ENCODE data around the gene LENG1.
"Not testable (repeated sequence)": the region's sequence is repeated elsewhere in the genome, so short reads cannot be mapped to it uniquely, and the experiment has no call there.

LENG1 gene

GRCh38 chr19:54189145-54189734 is 29.7 kb upstream of the LENG1 start, which contains the start of gene MBOAT7:
Gene MBOAT7, minus strand, starts transcription at chr19:54189580. Its CDS starts 1,072 bp downstream, at chr19:54188508.
- peak; percentile 60 for DNase-seq

DNA sequence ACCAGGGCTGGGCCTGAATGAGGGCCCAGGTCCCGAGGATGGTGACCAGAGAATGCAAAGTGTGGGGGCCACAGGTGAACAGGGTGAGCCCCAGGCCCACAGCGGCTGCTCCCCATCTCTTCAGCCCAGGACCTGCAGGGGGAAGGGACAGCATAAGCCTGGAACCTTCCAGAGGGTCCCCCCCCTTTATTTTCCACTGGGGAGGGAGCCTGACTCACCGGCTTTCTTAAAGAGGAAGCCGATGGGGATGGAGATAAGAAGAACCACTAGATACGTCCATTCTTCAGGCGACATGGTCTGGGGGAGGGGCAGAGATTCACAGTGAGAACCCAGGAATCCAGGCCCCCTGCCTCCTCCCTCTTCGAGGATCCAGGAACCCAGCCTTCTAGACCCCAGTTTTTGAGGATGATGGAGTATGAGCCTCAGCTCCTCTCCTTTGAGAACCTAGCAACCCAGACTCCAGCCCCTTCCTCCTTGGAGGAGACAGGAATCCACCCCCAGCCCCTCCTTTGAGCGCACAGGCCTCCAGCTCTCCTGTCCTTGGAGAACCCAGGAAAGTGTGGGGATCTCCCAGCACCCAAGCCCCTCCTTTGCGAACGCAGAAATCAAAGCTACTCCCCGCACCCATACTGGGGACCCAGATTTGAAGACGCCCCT is 28.8 kb upstream of the LENG1 start:
- no peak for DNase-seq

GRCh38 chr19:54186934-54187381 is 27.4 kb upstream of the LENG1 start:
- no peak for DNase-seq

GRCh38 chr19:54186351-54186750 is 26.8 kb upstream of the LENG1 start:
- no peak for DNase-seq

GRCh38 chr19:54183431-54183830 is 23.9 kb upstream of the LENG1 start:
- no peak for DNase-seq

- not testable (repeated sequence) for DNase-seq
Measured at GRCh38 chr19:54181894-54182293, 22.4 kb upstream of the LENG1 start.

DNA sequence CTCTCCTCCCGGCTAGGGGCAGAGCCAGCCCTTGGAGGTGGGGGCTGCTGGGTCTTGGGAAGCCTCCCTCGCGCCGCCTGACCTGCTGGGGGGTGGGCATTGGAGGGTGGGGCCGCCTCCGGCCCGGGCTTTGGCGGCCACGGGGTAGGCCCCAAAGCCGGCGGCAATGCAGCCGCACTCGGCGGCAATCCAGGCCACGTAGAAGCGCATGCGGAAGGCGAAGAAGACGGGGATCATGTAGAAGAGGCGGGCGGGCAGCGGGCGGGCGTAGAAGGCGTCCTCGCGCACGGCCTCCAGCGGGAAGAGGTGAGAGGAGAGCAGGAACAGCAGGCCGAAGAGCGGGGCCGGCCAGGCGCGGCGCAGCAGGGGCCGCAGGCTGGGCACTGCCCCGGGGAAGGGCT is 21.2 kb upstream of the LENG1 start:
- no peak for DNase-seq

DNA sequence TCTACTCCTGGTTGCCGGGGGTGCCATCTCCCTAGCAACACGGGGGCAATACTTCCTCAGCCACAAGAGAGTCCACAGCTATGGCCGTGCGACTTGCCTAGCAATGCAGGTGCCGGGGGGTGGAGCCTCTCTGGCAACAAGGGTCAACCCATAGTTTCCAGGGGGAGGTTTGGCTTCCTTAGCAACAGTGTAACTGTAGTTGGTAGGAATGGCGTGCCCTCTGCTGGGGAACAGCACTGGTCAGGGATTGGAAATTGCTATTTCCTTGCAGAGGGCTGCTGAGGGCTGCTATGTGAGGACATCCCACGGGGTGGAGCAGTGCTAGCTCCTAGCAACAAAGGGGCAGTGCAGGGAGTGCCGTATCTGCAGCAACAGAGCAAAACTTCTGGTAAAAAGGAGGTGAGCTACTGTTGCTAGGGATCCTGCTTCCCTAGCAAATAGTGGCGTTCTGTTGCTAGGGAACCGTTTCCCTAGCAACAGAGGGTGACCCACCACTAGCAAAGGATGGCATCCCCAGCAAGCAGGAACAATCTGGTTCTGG is 20.5 kb upstream of the LENG1 start:
- DNase-seq: no peak

DNA sequence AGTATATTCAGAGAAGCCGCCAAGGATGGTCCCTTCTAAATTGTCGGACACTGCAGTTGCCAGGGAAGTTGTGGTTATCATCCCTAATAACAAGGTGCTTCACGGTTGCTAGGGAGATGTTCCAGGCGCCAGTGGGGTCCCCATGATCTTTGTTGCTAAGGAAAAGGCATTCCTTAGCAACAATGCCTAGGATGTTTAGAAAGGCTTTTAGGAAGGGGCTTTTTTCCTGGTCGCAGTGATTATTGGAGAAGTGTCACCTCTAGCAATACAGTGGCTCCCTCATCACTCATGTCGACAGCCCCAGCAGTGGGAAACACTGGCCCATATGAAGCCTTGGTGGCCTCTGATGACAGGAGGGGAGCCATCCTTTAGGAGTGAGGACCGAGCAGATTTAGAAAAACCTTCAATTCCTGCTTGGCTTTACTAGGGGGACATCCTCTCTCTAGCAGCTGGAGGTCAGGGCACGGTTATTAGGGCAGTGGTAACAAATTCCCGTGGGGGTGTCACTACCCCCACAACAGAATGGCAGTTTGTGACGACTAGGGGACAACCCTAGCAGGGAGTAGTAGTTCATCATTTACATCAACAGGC is 19.8 kb upstream of the LENG1 start:
- no peak for DNase-seq

- peak; percentile 22 for DNase-seq
Measured at GRCh38 chr19:54178581-54179261, 19.2 kb upstream of the LENG1 start.

GRCh38 chr19:54173951-54174834 is 14.7 kb upstream of the LENG1 start:
- no peak for DNase-seq

DNA sequence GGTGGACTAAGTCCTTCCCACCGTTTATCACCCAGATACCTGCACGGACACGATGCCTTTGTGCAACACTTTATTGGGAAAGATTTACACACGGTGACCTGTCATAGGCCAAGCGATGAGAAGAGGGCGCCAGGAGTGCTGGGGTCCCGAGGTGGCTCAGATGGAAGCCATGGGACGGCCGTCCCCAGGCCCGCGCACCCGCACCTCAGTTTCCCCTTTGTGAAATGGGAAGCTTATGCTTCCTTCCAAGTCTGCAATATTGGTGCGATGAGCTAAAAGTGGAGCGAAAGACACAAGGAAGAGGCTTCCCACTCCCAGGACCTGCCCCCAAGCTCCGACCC is 13.8 kb upstream of the LENG1 start:
- DNase-seq: no peak

- peak; percentile 21 for DNase-seq
Measured at GRCh38 chr19:54172471-54173358, 13.2 kb upstream of the LENG1 start, which contains the start of gene TMC4. Gene TMC4, minus strand, starts transcription at chr19:54173160. Its CDS starts 43 bp downstream, at chr19:54173117.

- DNase-seq: not testable (repeated sequence)
Measured at GRCh38 chr19:54171736-54172431, 12.4 kb upstream of the LENG1 start.

- no peak for DNase-seq
Measured at GRCh38 chr19:54169149-54169740, 9.7 kb upstream of the LENG1 start.

GRCh38 chr19:54168174-54168917 is 8.8 kb upstream of the LENG1 start:
- peak; percentile 63 for DNase-seq

DNA sequence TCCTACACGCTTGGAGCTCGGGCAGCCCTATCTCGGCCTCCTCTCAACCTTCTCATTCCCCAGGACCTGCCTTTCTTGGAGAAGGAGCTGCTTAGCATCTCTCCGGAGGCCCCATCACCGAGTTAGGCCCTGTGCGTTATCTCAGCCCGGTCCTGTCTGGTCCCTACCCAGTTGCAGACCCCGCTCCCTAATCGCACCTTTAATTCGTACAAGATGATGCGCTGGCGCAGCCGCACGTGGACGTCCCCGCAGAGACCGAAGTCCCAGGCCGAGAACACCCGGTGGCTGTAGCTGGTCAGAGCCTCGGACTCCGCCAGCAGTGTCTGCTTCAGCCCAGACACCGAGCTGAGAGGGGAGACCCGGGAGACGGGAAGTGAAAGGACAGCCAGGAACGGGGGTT is 5.7 kb upstream of the LENG1 start:
- DNase-seq: no peak

DNA sequence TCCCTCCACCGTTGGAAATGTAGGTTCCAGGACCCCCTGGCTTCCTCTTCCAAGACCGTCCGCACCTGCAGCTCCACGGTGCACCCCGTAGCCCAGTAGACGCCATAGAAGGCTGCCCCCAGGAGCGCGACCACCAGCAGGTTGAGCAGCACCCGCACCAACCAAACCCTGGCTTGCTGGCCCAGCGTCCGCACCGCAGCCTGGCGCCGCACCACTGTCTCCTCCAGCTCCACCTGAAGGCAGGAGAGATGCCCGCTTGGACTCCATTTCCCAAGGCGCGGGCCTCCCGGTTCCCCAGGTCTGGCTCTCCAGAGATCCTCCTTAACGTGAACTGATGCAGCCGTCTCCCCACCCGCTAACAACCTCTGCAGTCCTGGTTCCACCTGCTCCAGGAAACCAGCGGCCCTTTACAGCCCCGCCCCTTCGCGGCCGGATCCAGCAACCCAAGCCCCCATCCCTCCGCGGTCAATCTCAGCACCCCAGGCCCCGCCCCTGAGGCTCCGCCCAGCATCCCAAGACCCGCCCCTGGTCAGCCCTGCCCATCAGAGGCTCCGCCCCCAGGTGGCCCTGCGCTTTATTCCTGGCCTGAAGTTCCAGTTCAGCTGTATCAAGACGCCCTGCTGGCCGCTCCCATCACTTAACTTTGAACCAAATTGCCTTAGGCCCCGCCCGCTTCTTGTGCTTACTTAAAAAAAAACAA is 5.0 kb upstream of the LENG1 start:
- DNase-seq: no peak

DNA sequence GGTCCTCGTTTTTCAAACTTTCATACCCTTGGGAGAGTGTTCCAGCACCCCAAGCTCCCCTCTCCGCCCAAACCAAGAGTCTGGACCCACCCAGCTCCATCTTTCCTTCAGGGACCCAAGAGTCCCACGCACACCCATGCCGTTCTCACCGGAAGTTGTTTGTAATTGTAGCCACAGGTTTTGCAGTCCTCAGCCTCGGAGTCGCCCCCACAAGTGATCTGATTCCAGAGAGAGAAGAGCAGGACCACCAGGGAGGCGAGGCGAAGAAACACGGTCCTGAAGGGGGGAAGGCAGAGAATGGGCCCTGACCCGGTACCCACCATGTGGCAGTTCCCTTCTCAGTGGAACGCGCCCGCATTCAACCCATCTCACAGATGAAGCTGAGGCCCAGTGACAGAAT is 3.4 kb upstream of the LENG1 start:
- no peak for DNase-seq
